Breast epithelium (tissue), 3 donors: ENCODE results near the gene OR2A1.
"Not testable (repeated sequence)": the region's sequence is repeated elsewhere in the genome, so short reads cannot be mapped to it uniquely, and the experiment has no call there.

ENCODE experiments used
- CTCF ChIP-seq, 3 donors: fragments of 450-650 bp; IDR thresholded peaks; one replicate each; pipeline ENCODE4 v1.5.1; 2016 to 2017; ENCODE audit warnings: antibody characterized with exemption in 3 of 3, mild to moderate bottlenecking in 3 of 3, moderate library complexity in 3 of 3
- POLR2A ChIP-seq: fragments of 450-650 bp; IDR thresholded peaks from one replicate; pipeline ENCODE4 v1.6.1; 2016; ENCODE audit warnings: antibody characterized with exemption, mild to moderate bottlenecking, moderate library complexity
- POLR2AphosphoS5 ChIP-seq, 3 donors: sonication (generic); formaldehyde crosslinking; IDR thresholded peaks; one replicate each; pipeline ENCODE4 v1.6.1; 2017; ENCODE audit warnings: antibody characterized with exemption in 3 of 3

GRCh38 chr7:144283716-144284115 is 28.5 kb upstream of the OR2A1 start:
- TF ChIP-seq CTCF (IDR thresholded peaks at IDR 0.05); POLR2A; POLR2AphosphoS5 (IDR thresholded peaks at IDR 0.05): not testable (repeated sequence)
